ENCODE data around the gene ELOVL6.
"Not testable (repeated sequence)": the region's sequence is repeated elsewhere in the genome, so short reads cannot be mapped to it uniquely, and the experiment has no call there.

The ELOVL6 gene

DNA sequence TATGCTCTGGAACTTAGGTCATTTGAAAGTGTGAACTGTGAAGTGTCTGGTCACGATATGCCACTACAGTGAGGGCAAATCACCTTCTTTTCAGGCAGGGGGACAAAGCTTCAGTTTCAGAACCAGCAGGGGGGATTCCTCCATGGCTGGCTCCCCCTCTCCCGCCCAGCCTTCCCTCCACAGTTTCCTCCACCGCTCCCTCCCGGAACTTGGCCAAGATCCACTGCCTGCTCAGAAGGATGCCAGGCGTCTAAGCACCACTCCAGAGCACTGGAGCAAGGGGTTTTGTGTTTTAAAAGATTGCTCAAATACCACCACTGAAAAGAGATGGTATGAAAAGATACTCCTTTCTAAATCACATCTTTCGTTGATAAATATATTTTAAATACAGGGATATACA, 126.9 kb downstream of the ELOVL6 start:
- DNase-seq, result no peak

DNA sequence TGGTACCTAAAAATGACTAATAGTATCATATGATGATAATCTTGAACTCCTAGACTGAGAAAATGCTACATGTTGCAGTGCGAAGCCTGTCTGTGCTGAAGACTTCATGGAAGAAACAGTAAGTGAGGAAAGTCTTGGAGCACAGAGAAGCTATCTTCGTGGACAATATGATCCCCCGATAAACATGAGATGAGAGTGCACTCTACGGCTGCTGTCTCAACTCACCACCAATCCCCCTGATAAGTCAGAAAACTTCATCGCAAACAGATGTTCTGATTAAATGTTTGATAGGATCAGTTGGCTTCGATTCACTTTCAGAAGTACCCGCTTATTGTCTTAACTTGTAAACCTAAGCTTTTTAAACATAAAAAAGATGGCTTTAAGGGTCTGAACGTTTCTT, 130.2 kb downstream of the ELOVL6 start:
- no peak for DNase-seq

DNA sequence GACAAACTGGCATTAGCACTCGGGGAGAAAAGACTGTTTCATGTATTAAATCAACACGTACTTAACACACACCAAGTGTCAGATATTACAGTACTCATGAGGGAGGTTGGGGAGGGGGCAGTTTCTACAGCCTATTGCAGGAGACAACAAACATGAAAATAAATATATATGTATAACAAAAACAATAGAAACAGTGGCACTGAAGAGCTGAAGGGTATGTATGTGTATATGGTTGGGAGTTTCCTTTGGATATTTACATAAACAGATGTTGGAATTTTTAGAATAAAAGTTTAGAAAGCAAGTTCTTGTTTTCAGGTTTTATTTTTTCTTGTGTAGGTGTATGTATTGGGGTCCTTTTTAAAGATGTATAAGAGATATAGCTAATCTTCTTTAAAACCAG, 133.5 kb downstream of the ELOVL6 start:
- DNase-seq, result no peak

DNA sequence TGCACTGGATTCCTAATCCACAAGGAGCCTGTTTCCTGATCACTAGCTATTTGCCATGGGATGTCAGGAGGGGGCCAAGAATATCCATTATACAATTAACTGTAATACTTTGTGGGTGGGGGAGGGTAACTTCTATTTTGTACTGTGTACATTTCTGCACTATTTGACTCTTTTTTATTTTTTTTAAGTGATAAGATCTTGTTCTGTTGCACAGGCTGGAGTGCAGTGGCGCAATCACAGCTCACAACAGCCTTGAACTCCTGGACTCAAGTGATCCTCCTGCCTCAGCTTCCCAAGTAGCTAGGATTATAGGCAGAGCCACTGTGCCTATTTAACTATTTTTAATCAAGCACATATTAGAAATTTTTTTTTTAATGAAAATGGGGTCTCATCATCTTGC, 134.1 kb downstream of the ELOVL6 start:
- no peak for DNase-seq

DNA sequence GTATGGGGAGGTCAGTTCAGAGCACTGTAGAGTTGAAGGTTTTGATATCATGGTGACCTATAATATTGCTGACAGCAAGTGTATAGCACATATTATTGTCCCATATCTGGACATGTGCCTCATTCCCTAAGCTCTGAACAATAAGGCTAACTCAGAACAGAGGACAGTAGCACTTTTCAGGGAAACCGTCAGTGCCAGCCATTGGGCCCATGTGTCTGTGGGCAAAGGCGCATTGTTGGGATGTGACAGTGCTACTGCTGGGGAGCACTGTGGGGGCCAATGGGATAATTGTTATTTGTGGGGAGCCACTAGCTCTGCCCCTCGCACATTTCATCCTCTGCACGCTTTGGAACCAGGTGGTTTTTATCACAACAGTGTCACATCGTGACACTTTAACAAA, 136.2 kb downstream of the ELOVL6 start:
- no peak for DNase-seq

DNA sequence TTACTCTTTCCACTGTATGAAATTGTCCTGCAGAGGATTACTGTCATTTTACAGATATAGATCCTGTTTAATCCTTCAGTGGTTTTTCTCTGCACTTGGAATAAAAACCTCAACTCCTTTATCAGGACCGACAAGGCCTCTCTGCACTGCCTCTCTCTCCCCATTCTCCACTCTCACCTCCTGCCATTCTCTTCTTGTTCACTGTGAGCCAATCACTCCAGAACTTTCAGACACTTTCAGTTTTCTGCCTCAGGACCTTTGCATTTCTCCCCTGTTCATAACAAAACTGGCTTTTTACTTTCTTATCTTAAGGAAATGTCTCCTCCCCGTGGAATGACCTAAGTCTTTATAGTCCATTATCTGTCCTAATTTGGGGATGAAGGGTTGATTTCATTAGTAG, 137.3 kb downstream of the ELOVL6 start:
- no peak for DNase-seq

DNA sequence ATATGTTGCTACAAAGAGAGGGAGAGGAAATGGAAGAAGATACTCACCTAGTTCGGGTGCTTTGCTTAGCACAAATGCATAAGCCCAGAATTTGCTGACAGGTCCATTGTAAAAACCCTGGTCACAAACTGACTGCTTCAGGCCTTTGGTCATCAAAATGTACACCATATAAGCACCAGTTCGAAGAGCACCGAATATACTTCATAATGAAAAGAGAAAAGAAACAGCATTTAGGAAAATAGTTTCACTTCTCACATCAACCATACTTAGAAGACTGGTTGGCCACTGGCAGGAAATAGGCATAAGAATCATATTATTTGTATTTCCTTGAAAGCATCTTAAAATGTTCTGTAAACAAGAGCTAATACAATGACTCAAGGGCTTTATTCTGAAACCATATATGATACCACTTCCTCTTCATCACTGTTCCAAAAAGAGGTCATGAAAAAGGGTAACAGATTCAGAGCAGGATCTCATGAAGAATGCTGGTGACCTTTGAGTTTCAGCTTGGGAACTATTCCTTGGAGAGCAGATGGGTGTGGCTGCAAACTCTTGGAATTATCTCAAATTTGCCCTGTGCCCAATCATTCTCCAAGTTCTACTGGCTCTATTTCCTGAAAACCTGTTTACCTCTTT, 138.7 kb downstream of the ELOVL6 start:
- DNase-seq, result no peak

DNA sequence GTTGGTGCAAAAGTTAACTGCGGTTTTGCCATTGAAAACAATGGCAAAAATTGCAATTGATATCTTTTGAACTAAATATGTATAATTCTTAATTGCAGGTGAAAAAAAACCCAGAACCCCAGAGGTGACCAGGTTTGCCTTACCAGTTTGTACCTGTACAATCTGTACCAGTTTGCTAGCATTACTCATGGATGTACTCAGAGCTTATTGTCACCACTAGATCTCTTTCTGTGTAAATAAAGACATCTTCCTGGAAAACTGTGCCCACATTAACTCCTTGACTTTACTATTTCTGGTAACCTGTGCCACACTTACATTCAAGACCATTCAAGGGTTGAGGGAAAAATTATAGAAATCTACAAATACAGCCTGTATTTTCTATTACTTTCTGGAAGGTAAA, 139.7 kb downstream of the ELOVL6 start:
- DNase-seq, result no peak

DNA sequence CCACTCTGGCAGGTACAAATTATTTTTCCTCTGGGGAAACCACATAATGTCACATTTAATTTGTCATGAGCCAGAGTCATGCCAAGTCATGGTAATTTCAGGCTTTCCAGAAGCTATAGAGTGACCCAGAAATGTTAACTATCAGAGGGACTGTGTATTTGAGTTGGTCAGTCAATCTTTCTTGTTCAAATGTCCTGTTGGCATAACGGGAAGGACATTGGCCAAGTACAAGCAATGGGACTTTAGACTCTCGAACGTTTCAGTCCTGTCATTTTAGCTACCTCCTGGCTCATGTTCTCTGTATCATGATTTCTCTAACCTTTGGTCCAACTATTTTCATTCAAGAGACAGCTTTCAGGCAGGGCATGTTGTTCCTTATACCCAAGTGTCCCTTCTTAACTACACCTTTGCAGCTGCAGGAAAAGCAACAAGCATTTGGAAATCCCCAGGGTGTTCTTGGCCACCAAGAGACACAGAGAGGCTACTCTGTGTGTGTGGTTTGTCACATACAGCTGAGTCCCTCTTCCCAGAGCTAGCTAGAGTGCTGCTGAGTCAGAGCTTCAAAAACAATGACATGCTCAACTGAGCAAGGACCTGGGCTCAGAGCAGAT, 143.2 kb downstream of the ELOVL6 start:
- DNase-seq, result no peak

DNA sequence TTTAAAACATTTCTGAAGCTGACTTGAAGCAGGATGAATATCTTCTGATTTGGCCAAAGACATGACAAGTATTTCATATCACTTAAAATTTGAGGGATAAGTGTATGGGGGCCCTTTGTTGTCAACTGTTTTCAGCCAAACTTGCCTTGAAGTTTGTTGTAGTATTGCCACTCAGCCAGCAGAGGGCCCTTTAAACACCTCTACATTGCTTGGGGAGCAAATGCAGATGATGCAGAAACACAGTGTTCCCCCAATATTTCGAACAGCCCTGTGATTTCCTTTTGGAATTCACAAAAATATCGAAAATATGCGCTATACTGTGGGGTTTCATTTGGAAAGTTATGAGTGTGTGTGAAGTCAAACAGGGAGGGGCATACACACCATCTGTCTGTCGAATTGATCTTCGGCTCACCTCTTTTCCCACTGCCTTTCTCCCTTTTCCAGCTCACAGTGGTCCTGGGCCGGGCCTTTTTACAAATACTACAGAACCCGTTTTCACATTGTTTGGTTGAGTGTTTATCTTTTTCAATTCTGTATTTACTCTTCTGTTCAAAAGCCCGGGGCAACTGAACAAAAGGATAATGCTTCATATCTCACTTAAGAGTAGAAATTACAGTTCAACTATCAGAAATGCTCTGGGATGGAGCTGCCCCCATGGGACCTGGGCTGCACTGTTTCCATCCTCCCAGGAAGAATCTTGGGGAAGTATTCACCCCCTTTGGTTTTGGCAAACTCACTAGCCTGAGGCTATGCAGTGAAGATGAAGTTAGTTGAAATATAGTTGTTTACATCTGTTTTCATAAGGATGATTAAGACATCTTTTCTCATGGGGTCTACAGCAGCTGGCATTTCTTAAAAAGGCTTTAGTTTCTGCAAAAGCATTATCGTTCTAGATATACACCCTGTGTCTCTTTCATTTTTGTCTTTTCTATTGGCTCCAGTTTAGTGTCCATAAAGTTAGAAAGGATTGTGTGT, 148.2 kb downstream of the ELOVL6 start:
- DNase-seq, result peak; percentile 34 to 48

DNA sequence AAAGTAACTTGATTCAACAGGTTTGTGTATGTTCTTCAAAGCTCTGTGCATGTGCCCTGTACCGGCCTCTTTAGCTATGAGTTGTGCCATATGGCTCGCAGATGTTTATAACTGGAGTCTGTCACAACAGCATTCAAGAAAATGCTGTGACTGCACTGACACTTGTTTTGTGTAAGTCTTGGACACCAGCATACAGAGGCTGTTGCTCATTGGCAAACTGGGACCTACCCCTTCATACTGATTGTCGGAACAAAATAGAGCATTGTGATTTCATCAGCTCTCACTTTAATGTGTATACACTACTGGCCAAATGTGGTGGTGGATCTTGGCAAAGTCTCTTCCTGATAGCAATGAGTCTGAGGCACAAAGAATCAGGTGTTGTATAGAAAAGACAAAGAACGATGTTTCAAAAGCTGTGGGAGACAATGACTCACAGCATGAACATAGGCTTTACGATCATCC, 151.8 kb downstream of the ELOVL6 start:
- no peak for DNase-seq

DNA sequence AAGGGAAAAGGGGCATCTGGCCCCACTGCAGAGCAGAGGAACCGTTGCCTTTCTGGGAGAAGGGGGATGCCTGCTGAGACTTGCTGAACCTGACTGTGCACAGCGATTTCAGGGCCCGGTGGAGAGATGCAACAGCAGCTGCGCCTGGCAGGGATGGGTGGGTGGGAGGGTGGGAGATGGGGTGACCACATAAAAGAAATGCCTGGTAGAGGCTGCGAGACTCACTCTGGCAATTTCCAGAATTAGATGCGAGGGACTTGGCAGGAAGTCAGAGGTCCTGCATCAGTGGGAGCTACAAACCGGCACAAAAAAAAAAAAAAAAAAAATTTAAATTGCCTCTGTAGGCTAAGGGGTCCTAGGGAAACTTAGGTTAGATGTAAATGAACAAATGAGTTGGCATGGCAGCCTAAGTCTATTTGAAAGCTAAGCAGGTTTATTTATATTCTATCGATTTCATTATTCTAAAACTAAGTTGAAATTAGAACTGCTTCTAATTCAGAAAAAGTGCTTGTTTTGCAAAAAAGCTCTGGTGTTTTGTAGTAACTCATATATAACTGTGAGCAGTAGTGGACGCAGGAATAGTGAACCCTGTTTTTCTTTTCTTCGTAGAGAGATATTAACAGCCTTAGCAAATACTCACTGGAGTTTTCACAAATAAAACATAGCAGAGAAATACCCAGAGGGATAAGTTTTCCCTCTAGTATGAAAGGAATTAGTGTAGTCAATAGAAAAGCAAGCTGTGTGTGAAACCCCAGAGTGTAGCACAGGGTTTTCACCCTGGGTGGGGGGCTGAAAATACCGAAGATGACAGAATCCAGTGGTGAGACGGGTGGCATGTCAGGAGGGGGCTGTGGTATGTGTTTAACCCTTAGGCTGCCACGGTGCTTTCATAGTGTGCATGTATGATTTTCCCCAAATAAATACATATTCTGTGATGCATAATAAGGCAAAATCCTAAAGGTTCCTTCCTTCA, 155.6 kb downstream of the ELOVL6 start:
- no peak for DNase-seq

DNA sequence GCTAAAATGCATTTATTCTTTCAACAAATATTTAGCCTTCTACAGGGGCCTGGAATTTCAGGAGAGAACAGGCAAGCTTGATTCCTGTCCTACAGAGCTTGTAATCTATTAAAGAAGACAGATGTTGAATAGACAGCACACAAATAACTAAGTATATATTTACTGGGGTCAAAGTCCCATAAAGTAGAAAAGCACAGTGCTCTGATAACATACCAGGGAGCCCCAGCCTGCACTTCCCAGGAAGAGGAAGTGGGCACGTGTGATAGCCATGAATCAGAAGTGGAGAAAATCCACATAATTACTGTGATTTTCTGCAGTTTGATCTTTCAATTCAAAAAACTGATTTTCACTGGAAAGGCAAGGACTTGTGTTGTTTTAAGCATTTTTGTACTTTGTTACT, 156.7 kb downstream of the ELOVL6 start:
- no peak for DNase-seq

DNA sequence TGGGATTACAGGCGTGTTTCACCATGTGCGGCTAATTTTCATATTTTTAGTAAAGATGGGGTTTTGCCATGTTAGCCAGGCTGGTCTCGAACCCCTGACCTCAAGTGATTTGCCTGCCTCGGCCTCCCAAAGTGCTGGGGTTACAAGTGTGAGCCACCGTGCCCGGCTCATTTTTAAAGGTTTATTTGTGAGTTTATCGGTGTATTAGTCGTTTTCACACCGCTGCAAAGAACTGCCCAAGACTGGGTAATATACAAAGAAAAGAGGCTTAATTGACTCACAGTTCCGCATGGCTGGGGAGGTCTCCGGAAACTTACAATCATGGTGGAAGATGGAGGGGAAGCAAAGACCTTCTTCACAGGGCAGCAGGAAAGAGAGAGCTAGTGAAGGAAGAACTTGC, 159.3 kb downstream of the ELOVL6 start:
- not testable (repeated sequence) for DNase-seq

DNA sequence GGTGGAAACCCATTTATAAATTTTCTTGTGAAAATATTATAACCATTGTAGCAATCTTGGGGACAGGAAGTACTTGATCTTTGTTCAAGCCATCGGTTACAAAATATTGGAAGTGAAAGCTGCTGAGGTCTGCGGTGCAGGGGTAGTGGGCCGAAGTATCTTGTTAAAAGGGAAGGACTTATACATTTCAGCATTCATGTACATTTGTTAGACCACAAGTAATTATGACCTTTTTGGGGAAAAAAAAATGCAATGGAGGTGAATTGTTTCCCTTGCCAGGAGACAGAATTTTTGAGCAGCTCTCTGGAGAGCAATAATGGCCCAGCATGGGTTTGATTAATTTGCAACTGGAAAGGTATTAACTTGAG, 164.4 kb downstream of the ELOVL6 start:
- peak; percentile 55 to 66 for DNase-seq

DNA sequence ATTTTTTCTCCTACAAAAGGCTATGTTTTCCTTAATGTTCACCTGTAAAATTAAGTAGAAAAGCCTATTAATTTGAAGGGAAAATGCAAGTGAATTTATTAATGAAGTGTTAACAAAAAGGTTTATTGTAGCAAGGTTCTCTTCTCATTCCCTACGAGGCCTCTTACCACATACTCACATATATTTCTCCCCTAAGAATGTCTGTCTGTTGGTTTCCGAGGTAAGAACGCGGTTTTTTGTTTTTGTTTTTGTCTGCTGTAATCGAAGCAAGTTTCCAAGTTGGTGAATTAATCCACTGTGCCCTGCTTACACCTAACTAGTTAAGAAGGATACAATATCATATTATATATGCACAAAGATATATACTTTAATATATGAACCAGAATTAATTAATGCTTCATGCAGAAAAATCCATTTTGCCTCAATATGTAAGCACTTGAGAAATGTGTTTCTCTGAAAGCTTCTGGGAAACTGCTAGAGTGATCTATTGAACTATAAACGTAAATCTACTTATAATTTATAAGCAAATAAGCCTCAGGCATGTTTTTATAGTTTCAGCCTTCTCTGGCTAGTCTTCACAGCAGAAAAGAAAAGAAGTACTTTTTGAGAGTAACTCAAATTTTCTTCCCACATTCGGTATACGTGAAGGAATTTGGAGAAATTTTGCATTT, 164.9 kb downstream of the ELOVL6 start:
- no peak for DNase-seq

DNA sequence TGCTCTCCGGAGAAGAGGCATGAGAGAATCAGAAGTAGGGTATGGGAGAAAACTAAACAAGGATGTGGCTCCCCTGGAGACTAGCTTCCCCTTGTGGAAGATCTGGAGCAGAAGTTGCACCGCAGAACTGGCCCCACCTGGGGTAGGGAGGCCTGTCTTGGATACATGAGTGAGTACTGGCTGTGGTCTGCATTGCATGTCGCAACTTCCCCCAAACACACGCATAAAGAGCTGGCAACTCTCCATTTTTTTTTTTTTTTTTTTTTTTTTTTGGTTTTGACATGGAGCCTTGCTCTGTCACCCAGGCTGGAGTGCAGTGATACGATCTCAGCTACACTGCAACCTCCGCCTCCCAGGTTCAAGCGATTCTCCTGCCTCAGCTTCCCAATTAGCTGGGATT, 165.8 kb downstream of the ELOVL6 start:
- peak; percentile 85 to 90 for DNase-seq

DNA sequence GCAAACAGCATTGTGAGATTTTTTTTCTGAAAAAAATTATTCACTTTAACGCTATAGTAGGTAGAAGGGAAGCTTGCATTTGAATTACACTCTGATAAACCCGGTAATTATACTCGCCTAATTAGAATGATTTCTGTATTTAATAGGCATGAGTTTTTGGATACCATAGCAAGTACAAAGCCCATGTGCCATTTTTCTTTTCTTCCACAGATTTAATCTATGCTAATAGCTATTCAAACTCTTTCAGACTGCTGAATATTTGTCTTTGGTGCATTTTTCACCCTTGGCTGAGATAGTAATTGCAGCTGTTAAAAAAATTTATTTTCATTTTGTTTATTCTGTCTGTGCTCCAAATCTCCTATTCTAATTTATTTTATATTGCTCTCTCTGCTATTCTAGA, 172.7 kb downstream of the ELOVL6 start:
- no peak for DNase-seq

DNA sequence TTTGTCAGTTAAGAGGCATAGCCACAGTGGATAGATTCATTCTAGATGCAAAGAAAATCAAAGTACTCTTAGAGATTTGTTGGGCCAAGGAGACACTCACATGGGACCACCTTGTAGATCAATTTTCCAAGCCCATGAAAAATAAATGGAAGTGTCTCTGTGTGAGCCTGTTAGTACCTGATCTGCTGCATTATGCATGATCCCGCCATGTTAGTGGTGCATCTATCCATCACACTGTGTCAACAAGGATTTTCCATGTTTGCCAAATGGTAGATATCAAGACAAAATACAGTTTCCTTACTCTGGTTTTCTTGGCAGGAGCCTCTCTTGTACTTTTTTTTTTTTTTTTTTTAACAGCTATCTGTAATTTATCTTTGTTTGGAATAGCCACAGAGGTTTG, 173.4 kb downstream of the ELOVL6 start:
- DNase-seq, result no peak

DNA sequence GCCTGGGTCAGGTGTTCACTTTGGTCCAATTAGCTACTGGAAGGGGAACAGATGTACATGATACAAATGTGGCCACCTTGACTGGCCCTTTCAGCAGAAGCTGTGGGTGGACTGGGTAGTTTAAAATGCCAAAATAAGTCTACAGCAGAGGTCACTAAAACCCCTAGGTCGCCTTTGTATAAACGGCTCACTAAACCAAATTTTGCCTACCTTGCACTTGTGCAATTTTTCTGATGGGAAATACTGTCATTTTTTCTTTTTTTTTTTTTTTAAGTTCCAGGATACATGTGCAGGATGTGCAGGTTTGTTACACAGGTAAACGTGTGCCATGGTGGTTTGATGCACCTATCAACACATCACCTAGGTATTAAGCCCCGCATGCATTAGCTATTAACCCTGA, 176.0 kb downstream of the ELOVL6 start:
- DNase-seq, result no peak

DNA sequence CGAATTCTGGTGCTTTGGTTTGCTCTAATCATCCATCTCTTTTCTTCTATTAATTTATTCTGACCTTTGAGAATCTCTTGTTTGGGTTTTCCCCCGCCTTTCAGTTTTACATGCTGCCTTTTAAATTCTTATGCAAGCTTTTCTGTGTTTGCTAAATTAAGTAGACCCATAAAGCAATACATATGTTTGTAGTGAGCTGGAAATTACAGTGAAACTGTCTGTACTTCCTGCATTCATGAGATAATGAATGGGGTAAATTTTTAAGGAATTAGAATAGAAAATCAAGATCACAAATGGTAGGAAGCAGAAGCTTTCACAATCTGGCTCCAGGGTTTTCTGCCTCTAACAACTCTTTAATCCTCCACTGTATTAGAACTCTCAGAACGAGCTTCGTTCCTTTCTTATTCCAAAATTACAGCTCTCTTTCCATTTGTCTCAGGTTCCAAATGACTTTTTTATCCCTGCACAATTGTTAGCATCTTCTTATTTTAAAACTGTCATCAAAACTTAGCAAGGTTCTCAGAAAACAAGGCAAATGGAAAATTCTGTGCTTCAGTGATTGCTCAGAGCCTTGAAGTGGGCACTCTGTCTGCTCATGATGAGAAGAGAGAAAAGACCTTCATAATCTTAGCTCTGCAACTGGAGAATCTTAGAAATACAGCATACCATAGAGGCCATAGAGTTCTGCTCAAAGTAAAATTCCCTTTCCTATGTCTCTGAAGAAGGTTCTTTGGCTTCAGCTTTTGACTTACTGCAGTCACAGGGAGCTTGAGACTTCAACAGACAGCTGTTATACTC, 177.6 kb downstream of the ELOVL6 start:
- no peak for DNase-seq
